ENCODE data around the gene BTBD8.

Gene BTBD8

GRCh38 chr1:92080128-92080985 is at the start of gene BTBD8:
TSS of gene BTBD8 (plus strand) at chr1:92080345. CDS start at chr1:92080572, 227 bp downstream.
- DNase-seq (ENCODE audit: low read depth) = peak; percentile 77
- peak within 1 kb of the TSS; percentile 89 for H3K4me3 ChIP-seq (ENCODE audit: low read length)
- TF ChIP-seq, protein P1, sequence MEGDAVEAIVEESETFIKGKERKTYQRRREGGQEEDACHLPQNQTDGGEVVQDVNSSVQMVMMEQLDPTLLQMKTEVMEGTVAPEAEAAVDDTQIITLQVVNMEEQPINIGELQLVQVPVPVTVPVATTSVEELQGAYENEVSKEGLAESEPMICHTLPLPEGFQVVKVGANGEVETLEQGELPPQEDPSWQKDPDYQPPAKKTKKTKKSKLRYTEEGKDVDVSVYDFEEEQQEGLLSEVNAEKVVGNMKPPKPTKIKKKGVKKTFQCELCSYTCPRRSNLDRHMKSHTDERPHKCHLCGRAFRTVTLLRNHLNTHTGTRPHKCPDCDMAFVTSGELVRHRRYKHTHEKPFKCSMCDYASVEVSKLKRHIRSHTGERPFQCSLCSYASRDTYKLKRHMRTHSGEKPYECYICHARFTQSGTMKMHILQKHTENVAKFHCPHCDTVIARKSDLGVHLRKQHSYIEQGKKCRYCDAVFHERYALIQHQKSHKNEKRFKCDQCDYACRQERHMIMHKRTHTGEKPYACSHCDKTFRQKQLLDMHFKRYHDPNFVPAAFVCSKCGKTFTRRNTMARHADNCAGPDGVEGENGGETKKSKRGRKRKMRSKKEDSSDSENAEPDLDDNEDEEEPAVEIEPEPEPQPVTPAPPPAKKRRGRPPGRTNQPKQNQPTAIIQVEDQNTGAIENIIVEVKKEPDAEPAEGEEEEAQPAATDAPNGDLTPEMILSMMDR (conservative IDR thresholded peaks at IDR 0.05; ENCODE audit: low read length) = no peak

- H3K4me3 ChIP-seq (ENCODE audit: low read length) = no peak overlapping the region
- DNase-seq (ENCODE audit: low read depth) = no peak
- TF ChIP-seq, protein P1 (conservative IDR thresholded peaks at IDR 0.05; ENCODE audit: low read length) = no peak
These were observed 49.5 kb upstream of the BTBD8 start for GRCh38 chr1:92030656-92031107.

DNA sequence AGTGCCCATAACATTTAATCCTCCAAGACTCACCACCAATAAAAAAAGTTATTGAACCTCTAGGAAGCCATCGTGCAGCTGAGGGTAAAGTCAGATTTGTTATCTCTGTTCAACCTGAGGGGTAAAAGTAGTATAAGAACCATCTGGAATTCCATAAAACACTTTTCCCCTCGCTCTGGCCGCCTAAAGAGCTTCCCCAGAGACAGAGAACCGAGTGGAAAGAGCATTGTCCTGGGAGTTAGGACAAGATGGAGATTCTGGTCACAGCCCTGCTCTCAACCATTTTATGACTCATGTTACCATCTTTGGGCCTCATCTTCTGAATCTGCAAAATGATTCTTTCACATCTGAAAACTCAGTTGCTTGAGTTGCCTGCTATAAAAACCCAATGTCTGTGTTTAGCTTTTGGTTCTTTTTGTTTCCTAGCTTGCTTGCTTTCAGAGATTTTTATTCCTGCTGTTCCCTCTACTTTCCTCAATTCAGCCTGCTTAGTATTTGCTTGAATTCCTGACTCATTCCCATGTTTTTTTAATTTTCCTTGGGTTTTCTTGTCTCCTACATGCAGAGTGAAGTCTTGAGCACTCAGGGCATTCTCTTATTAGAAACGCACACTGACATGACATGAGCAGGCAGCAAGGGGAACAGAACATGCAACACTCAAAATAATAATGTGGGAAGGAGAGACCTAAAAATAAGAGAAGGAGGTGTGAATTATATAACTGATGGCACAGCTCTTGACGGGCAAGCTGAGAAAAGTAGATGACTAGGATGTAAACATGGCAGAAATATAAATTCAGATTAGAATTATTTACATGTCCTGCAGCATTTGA is 48.6 kb upstream of the BTBD8 start:
- no peak for DNase-seq (ENCODE audit: low read depth)
- TF ChIP-seq, protein P1 (conservative IDR thresholded peaks at IDR 0.05; ENCODE audit: low read length) = no peak
- no peak overlapping the region for H3K4me3 ChIP-seq (ENCODE audit: low read length)

DNA sequence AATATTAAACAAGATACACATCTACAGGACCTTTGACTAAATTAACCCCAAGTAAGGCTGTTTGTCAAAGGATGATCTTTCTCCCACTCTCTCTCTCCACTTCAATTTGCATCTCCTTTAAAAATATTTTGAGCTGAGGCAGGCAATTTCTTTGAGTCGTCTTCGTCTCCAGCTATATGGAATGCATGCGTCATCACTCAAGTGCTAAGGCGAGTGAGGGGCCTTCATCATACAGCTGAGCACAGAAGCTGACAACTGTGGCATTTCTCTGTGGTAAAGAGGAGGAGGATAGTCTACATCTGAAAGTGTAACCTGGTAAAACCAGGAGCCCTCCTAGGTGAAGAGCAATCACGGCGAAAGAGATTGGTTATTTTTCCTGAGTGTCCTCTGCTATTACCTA is 42.7 kb upstream of the BTBD8 start:
- no peak overlapping the region for H3K4me3 ChIP-seq (ENCODE audit: low read length)
- DNase-seq (ENCODE audit: low read depth) = no peak
- TF ChIP-seq, protein P1 (conservative IDR thresholded peaks at IDR 0.05; ENCODE audit: low read length) = no peak

DNA sequence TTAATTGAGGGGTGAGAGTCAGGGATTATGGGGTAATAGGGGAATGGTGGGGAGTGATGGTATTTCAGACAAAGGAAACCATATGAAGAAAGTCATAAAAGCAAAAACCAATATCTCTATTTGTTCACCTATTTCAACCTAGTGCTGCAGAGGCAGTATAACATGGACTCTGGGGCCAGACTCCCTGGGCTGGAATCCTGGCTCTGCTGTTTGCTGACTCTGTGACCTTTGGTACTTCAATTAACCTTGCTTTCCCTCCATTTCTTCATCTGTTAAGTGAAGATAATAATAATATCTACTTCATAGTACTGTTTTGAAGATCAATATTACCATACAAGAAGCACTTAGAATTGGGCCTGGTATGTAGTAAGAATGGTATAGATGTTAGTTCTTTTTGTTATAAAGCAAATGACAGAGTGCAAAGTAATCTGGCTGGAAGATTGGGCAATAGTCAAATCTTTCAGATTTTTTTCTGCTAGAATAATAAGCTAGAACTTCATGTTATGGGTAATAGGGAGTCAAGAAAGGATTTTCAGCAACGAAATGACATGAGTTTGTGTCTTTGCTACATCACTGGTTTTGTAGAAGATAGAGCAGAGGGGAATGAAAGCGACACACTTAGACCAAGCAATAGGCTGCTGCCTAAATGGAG is 41.3 kb upstream of the BTBD8 start:
- TF ChIP-seq, protein P1 (conservative IDR thresholded peaks at IDR 0.05; ENCODE audit: low read length) = no peak
- no peak for DNase-seq (ENCODE audit: low read depth)
- no peak overlapping the region for H3K4me3 ChIP-seq (ENCODE audit: low read length)

DNA sequence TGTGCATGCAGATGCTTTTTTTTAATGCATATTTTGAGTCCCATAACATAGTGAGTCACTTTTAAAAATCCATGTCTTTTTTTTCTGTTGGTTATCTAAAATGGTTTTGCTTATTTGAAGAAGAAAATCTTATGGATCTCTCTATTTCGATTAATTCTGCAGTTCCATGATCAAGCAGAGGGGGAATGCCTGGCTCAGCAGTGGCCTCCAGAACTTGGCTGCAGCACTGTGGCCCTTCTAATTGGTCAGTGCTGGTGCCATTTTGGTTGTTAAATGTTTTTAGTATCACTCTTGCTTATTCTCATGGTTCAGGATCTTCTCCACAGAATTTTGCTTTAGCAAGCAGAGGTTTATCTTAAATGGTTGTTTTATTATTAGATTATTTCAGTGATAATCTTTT is 39.2 kb upstream of the BTBD8 start:
- H3K4me3 ChIP-seq (ENCODE audit: low read length) = no peak overlapping the region
- TF ChIP-seq, protein P1 (conservative IDR thresholded peaks at IDR 0.05; ENCODE audit: low read length) = no peak; the same call in 1 of the 2 replicates
- no peak for DNase-seq (ENCODE audit: low read depth)

All from AG10803 (cell line).